A673 (cell line): ENCODE measurements around the gene ATP8A2.

Experiments used
- EZH2 ChIP-seq: fragments of 200-600 bp; sonication (generic); IDR thresholded peaks from 2 replicates; pipeline ENCODE4 v1.6.1; 2017; ENCODE audit warnings: borderline replicate concordance, low read depth, mild to moderate bottlenecking, mixed read lengths, antibody characterized with exemption, low read length; ENCODE audit not compliant: poor library complexity, severe bottlenecking
- TF ChIP-seq, protein P1 (sequence below): fragments of 300-800, 200-600 bp; sonication (generic); conservative IDR thresholded peaks from 2 replicates; pipeline ENCODE4 v1.5.1; 2017; ENCODE audit warnings: low read depth, mild to moderate bottlenecking, antibody characterized with exemption, low read length, moderate library complexity, mixed read lengths

DNA sequence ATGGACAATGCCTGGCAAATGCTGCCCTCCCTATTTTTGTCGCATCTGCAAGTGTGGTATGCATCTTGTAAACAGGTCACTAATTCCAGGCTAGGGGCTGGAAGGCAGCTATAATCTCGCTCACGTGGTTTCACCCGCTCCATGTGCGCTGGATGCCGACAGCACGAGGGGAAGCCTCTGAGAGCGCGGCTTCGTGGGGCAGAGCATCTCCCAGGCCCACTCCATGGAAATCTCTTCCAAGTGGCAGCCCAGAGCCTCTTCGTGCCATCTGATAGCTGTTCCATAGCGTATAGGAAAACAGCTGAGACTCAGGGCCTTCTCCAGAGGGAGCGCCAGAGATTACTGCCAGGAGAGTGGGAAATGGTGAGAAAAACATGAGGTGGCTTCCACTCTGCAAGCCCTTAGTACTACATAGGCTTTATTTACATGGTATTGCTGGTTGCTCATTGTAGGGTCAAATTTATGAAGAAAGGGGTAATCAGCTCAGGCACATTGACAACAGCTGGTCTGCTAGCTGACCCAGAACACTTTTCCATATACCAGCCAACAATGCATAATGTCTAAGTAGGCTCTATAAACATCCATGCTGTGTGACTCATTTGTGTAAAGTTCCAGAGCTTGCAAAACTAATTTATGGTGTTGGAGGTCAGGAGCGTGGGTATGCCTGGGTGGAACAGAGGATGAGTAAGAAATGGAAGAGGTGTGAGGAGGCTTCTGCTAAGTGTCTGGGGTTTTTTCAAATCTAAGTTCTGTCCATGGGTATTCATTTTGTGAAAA lies 514.9 kb downstream of the ATP8A2 start:
- TF ChIP-seq, protein P1, sequence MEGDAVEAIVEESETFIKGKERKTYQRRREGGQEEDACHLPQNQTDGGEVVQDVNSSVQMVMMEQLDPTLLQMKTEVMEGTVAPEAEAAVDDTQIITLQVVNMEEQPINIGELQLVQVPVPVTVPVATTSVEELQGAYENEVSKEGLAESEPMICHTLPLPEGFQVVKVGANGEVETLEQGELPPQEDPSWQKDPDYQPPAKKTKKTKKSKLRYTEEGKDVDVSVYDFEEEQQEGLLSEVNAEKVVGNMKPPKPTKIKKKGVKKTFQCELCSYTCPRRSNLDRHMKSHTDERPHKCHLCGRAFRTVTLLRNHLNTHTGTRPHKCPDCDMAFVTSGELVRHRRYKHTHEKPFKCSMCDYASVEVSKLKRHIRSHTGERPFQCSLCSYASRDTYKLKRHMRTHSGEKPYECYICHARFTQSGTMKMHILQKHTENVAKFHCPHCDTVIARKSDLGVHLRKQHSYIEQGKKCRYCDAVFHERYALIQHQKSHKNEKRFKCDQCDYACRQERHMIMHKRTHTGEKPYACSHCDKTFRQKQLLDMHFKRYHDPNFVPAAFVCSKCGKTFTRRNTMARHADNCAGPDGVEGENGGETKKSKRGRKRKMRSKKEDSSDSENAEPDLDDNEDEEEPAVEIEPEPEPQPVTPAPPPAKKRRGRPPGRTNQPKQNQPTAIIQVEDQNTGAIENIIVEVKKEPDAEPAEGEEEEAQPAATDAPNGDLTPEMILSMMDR = no peak
- TF ChIP-seq EZH2 = no peak
